ENCODE measurements around the gene MCC.
"Not testable (repeated sequence)": the region's sequence is repeated elsewhere in the genome, so short reads cannot be mapped to it uniquely, and the experiment has no call there.

Gene MCC

DNA sequence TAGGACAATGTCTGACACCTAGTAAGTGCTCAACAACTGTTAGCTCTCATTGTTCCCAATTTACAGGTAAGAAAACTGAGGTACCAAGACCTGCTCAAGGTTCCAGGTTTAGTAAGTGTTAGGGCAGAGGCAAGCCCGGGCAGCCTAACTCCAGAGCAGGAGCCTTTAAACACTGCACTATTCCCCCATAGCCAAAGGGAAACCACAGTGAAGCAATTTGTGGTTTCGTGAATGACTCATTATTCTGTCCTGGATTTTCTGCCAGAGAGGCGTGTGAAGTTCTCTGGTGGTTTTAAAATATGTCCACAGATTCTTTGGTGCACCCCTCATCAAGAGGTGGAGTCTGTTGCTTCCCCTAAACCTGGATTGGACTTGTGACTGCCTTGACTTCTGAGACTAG is 1.0 kb upstream of the MCC start:
- DNase-seq = no peak

DNA sequence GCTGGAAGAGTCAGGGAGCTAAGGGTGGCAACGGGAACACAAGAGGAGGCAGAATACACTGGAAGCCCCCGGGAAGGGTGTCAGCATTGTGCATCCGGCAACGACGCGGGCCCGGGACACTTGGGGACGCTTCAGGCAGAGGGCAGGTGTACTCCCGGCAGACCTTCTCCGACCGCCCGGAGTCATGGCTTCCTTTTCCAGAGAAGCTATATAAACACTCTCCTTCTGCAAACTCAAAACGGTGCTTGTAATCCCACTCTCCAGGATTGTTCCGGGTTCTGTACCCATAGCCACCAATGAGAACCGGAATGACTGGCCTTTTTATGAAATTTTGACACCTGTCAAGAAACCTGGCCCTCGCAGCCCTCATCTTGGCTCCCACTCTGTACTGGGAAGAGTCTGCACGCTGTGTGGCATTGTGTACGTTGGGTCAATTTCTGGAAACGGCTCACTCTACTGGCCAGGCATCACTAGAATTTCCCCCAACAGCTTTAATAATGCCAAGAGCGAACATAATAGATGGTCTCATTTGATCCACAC is 462 bp upstream of the MCC start:
- no peak for DNase-seq

DNA sequence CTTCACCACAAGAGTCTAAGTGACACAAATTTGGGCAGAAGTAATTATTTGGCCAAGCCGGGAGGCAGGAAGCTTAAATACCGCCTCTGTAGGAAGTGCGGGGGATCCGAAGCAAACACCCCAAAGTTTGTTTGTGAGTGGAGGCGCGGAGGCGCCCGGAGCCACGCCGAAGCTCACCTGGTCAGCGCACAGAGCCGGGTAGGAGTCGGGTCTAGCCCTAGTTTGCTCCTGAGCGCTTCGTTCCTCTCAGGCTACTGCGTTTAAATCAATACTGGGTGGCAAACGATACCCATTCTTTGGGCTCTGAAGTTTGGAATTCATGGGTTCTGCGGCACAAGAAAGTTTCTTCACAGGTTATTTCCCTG is 855 bp downstream of the MCC start:
- DNase-seq = no peak

DNA sequence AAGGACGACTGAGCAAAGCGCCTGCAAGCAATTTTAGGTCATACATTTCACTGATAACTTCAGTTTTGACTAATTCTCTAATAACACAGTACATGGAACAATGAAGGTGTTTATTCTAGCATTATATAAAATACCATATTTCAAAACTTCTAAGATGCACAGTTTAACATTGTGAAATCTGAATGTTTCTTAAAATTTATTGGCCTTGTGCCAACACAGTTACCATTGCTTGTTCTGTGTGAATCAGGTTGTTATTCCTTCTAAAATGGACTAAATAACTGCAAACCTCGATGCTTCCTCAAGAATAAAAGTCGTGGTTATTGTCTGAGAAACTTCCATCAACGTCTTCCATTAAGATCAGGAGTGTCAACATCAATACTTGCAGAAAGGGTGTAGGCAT is 8.0 kb downstream of the MCC start:
- DNase-seq = no peak

DNA sequence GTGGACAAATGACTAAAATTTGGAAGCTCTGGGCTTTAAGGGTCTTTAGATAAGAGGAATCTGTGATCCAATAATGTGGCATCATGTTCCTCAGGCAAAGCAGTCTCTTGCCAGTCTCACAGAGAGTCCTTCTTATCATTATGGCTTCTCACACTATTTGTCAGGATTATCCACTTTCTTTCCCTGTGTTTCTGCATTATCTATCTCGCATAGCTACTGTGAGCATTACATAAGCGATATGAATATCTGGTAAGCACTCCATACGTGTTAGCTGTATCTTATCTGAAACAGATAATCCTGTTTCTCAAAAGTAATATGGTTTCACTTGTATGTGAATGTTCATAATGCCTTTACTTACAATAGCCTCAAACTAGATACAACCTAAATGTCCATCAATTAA is 9.6 kb downstream of the MCC start:
- no peak for DNase-seq

DNA sequence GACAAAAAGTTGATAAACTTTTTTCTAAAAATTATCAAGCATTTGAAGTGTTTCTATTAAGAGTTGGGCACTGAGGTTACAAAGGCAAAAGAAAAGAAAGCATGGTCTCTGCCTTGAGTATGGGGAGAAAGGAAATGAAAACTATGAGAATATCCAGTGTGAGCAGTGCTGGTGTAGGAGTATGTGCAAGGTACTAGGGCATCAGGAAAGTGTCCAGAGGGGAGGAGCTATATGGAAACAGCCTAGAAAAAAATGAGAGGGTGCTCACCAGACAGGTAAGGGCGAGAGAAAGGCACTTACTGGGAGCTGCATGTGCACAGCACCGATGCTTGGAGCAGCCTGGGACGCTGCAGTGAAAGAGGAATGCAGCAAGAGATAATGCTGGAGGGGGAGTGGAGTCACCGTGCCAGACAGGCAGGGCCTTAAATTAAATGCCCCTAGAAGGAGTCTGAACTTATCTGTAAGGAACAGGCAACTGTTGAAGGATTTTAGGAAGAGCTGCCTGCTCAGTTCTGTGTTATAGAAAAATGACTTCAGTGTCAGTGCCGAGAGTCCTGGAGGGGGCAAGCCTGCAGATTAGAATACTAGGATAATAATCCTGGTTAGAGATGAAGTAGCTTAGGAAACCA is 14.0 kb downstream of the MCC start:
- DNase-seq = no peak

DNA sequence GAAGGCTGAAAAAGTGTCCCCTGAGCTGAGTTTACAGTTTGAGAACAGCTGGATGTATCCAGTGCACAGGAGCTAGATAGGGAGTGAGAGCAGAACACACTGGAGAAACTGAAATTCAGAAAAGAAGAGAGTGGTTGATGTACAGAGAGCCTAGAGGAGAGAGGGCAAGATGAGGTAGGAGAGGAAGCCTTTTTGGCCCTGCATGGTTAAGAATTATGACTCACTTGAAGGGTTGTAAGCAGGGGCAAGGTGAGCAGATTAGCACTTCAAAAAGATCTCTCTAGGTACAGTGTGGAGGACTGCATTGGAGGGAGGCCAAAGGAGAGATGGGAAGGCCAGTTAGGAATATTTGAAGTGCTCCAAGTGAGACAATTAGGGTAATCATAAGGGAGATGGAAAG is 25.2 kb downstream of the MCC start:
- no peak for DNase-seq

DNA sequence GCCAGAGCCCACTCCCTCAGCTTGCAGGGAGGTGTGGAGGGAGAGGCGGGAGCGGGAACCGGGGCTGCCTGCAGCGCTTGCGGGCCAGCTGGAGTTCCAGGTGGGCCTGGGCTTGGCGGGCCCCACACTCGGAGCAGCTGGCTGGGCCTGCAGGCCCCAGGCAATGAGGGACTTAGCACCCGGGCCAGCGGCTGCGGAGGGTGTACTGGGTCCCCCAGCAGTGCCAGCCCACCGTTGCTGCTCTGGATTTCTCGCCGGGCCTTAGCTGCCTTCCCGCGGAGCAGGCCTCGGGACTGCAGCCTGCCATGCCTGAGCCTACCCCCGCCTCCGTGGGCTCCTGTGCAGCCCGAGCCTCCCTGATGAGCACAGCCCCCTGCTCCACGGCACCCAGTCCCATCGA is 31.1 kb downstream of the MCC start:
- not testable (repeated sequence) for DNase-seq

DNA sequence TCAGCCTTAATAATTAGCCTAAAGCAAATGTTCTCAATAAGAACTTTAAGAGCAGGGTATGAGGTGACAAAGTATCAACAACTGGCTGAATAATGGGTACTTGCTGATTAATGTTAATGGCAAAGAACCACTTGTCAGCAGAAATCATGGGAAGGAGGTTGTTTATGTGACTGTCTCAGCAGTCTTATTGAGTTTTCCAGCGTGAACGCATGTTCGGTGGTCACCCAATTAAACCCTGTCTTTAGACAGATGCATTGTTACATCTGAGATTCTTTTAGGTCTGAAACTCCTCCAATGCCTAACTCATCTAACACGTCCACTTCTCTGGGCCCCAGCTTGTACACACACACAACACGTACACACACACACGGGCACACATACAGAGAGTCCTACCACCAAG is 35.3 kb downstream of the MCC start:
- no peak for DNase-seq

DNA sequence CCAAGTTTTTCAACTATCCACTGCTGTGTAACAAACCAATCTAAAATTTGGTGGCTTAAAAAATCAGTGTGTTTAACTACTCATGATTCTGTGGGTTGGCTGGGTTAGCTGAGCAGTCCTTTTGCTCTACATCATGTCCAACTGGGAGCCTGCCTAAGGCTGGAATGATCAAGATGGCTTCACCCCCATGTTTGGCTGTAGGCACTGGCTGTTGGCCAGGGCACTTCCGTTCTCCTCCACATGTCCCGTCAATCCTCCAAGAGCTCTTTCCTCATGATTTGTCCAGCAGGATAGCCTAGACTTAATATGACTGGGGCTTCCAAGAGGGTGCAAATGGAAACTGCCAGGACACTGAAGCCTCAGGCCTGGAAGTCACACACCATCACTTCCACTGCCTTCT is 36.5 kb downstream of the MCC start:
- no peak for DNase-seq

DNA sequence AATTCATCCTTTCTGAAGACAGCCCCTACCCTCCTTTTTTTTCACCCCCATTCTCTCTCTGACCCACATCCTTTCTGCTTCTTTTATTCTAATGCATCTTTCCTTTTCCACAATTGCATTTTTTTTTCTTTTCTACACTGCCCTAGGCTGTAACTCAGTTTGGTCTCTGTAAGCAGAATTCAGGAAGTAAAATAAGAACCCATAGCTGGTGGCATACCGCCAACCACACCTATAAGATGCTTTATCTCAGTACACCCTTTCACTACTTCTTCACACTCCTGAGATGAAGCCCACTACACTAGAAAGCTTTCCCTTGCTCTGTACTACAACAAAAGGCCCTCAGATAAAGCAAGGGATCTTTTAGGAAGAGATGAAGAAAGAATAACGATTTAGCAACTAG is 37.3 kb downstream of the MCC start:
- no peak for DNase-seq

DNA sequence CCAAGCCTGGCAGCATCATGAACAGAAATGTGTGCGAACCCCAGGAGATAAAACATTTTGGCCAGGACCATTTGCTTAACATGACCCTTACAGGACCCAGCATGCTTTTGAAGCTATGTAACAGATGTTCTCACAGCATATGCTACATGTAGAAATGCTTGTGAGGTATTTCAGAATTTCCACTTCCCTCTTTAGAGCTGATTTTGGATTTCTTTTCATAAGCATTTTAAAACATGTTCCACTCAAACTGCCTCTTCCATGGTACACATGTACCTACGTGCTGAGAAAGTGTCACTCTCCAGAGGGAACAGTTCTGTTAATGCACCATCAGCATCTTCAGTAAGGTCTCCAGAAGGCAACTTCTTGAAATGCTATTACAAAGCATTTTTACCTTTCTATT is 37.8 kb downstream of the MCC start:
- no peak for DNase-seq

DNA sequence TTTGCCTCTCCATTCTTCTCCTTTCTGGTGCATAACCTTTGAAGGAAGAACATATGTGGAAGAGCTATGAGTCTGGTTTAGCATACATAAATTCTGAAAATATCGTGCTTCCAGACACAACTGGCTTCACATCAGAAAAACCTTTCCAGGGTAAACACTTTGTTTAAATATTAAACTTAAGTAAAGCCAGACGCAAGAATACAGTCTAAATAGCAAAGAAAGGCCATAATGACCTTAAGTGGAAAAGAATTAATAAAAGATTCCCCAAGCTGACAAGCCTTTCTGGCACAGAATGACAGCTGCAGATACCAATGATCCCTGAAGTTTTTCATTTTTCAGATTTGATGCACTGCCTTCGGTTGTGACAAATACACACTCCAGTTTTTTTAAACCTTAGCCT is 40.0 kb downstream of the MCC start:
- DNase-seq = no peak

DNA sequence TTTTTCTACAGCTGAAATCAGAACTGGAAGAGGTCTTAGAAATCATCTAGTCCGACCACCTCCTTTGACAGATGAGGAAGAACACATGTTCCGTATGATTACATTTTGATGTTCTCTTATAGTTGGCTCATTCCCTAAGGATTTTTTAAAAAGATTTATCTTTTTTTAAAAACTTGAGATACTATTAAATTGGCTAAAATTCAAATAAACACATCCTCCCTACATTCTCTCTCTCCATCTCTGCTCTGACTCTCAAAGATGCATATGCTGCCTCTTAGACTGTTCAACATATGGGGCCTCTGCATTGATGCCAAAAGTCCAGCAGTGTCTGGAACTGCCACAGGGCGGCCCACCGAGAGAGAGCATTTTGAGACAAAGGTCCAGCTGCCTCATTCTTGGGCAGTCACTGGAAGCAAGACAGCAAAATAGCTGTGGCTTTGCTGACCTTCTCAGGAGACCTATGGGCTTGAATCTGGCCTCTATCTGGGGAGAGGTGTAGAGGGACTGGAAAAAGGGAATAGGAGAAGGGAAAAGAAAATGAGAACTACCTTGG is 40.7 kb downstream of the MCC start:
- no peak for DNase-seq

DNA sequence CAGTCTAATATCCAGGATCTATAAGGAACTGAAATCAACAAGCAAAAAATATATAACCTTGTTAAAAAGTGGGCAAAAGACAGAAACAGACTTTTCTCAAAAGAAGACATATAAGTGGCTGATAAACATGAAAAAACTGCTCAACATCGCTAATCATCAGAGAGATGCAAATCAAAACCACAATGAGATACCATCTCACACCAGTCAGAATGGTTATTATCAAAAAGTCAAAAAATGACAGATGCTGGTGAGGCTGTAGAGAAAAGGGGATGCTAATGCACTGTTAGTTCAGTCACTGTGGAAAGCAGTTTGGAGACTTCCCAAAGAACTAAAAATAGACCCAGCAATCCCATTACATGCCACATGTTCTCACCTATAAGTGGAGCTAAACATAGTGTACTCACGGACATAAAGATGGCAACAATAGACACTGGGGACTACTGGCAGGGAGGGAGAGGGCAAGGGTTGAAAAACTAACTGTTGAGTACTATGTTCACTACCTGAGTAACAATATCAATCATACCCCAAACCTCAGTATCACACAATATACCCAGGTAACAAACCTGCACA is 41.8 kb downstream of the MCC start:
- no peak for DNase-seq

DNA sequence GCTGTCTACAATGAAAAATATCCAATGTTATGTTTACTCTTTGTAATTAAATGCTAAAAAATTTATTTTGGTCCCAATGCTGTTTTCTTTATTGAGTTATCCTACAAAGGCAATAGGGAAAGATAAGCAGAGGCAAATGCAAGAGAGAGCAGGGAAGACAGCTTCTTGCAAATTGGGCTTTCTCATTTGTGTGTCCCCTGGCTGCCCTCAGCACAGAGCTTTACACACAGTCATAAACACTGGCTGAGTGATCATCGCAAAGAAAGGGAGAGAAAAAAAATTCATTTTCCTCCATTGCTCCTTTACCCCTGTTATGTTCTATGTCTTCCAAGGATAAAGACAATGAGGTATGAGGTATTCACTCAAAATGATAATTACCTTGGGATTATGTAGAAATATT is 51.1 kb downstream of the MCC start:
- no peak for DNase-seq

DNA sequence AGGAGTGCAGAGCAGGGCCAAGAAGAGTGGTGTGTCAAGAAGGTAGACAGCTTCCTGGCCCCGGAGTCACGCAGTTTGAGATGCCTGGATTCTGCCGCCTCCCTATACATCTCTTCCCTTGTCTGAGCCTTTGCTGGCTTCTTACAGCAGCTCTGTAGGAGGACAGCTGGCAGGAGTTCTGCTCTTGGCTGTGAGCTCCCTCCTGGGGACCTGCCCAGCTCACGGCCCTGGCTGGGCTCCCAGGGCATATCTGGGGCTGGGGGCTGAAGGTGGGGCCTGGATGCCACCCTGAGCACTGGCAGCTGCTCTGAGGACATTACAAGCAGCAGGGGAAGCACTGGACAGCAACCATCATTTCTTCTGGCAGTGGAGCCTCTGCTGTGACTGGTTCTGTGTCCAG is 52.7 kb downstream of the MCC start:
- no peak for DNase-seq

DNA sequence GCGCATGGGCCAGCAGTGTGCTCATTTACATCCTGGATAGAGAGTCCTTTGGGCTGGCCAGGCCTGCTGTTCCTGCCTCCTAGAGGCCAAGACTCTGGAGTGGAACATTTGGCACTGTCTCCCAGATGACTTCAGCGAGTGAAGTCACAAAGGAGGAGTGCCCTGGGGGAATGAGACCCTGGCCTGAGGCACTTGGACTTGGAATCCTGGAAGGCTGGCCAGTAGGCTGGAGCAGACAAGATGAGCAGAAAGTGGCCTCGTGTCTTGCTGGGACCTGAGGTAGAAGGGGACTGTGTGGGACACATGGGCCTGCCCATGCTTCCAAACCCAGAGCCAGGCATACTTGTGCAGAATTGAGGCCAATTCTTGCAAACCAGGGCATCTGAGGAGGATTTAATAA is 53.4 kb downstream of the MCC start, which contains the start of gene TSSK1B:
TSSK1B (minus strand) TSS at position 101 of the 400 bp plus-strand sequence. CDS start 150 bp downstream, outside the sequence.
- DNase-seq = no peak

DNA sequence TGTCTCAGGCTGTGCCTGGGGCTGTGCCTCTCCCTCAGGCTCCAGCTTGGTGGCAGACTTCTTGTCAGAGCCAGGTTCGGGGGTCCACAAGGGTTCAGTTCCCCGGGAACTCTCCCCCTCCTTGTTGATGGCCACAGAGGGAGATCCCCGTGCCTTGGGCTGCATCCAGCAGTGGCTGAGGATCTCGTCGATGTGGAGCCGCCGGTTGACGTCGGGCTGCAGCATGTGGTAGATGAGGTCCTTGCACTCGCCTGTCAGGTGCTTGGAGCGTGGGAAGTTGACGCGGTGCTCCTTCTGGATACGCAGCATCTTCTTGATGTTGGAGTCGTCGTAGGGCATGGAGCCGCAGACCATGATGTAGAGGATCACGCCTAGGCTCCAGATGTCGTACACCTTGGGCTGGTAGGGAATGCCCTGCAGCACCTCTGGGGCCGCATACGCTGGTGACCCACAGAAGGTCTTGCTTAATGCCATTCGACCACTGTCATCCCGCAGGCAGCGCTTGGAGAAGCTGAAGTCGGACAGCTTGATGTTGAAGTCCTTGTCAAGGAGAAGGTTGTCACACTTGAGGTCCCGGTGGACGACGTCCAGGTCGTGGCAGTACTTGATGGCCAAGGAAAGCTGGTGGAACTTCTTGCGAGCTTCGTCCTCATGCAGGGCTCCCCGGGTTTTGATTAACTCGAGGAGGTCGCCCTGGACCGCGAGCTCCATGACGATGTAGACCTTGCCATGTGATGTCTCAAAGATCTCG is 54.2 kb downstream of the MCC start:
- DNase-seq = no peak

DNA sequence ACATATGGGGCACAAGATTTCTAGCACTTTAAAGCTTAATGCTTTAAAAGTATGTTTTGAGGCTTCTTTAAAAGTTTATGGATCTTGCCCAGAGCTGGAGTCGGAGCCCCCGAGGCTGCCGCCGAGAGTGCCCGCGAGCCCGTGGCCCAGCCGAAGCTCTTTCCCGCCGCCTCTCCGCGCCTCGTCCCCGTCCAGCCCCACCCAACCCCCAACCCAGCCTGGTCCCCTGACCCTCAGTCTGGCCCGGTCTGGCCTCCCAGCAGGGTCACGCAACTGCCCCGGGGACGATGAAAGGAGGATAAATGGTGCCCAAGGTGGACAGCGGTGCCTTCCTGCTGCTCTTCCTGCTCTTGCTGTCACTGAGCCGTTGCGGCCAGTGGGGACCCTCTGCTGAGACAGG is 55.2 kb downstream of the MCC start:
- DNase-seq = no peak

DNA sequence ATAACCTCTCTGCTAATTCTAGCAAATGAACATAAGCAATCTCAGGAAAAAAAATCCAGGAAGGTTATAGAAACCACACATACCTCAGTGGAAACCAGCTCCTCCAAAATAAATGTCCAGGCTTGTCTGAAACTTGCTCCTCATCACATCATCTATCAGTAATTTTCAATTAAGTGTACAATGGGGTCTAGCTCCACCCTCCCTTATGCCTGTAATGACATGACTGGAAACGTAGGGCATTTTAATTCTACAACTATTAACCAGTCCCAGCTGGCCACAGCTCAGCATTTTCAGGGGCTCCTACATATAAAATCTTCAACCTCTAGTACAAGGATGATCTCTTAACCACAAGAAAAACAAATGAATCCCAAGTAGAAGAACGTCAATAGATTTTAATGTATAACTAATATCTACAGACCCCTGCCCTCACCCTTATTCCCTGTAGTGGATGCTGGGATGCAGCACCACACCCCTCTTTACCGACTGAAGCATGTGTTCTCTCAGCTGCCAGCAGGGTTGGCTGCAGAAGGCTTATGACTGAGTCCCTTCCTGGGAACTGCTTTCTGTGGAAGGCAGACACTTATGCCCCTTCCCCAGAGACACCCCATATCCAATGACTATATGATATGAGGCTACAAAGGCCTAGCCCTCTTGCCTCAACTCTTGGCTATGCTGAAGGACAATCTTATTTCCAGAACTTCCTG is 60.2 kb downstream of the MCC start:
- no peak for DNase-seq

DNA sequence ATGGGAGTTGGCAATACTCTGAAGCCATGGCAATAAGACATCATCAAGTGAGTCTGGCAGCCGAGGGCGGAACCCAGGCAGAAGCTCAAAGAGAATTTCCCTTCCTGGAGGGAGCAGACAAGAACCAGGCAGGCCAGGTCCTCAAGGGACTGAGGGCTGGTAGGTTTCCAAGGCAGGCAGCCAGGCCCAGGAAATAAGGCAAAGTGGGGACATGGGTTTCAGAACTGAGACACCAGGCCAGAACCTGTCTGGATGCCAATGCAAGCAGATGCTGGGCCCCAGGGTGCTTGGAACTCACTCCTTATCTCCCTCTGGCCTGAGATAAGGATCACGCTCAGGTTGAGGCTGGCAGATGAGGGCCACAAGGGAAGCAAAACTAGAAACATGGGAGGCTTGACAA is 62.3 kb downstream of the MCC start:
- no peak for DNase-seq

DNA sequence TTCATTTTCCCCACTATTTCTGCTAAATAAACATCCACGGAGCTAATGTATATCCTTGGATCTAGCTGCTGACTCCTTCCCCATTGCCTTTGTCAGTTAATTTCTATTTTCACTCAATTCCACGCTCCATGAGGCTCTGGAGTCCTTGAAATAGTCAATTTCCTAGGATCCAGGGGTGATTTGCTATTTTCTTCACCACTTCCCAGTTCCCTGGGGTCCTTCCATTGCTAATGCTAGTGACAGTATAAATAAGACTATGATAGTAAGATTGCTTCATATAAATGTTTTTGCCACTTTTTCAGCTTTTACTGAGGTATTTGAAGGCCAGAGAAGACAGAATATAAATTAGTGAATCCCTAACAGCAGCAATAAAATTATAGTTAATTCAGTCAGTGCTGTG is 66.6 kb downstream of the MCC start:
- DNase-seq = no peak
